Fibroblast of lung (primary cell): ENCODE measurements around the gene PPME1.

Experiments used
- EZH2 ChIP-seq: IDR thresholded peaks from 2 replicates; pipeline ENCODE4 v1.5.1; 2012; ENCODE audit warnings: low read length, control low read depth, mild to moderate bottlenecking; ENCODE audit errors: missing control alignments
- TF ChIP-seq, protein P1 (sequence below), 2 donors: IDR thresholded peaks in 1 of 2; conservative IDR thresholded peaks in 1 of 2; 1 replicate in 1 of 2; 2 replicates in 1 of 2; pipeline ENCODE4 v1.5.1; 2011 to 2012; ENCODE audit warnings: low read length in 2 of 2, control low read depth in 1 of 2, inconsistent platforms in 1 of 2, low read depth in 1 of 2, mild to moderate bottlenecking in 1 of 2

- TF ChIP-seq, protein P1, sequence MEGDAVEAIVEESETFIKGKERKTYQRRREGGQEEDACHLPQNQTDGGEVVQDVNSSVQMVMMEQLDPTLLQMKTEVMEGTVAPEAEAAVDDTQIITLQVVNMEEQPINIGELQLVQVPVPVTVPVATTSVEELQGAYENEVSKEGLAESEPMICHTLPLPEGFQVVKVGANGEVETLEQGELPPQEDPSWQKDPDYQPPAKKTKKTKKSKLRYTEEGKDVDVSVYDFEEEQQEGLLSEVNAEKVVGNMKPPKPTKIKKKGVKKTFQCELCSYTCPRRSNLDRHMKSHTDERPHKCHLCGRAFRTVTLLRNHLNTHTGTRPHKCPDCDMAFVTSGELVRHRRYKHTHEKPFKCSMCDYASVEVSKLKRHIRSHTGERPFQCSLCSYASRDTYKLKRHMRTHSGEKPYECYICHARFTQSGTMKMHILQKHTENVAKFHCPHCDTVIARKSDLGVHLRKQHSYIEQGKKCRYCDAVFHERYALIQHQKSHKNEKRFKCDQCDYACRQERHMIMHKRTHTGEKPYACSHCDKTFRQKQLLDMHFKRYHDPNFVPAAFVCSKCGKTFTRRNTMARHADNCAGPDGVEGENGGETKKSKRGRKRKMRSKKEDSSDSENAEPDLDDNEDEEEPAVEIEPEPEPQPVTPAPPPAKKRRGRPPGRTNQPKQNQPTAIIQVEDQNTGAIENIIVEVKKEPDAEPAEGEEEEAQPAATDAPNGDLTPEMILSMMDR (conservative IDR thresholded peaks at IDR 0.05 in 1 of 2, IDR thresholded peaks at IDR 0.05 in 1 of 2; ENCODE audit: low read depth in 1 of 2, low read length in 2 of 2) = no peak
- no peak for TF ChIP-seq EZH2
These were observed 94.2 kb downstream of the PPME1 start for GRCh38 chr11:74265256-74265655.
